ENCODE data around the gene HTR6. TPM values are rescaled to one million over a fixed set of nuclear protein-coding genes. Genes with fewer than 3 reads are reported as not detected.

The HTR6 gene
- total RNA-seq, 1 experiment from 2014 or later, result 0.37 TPM

- Histone ChIP-seq H3K56ac (ENCODE audit: insufficient read length, low read depth, low read length) (no peak overlapping the region), H3K9ac (ENCODE audit: extremely low read depth, insufficient read length, low read length) (no peak overlapping the region)
- H3K27ac Mint-ChIP-seq, result no peak overlapping the region
Measured at GRCh38 chr1:19730232-19730631, 65.6 kb downstream of the HTR6 start.

More at GRCh38 chr1:19730232-19730631, 65.6 kb downstream of the HTR6 start:
- H3K4me1 ChIP-seq (ENCODE audit: insufficient read depth, low read length), result no peaks in the 10 kb centered on the region
- H3K79me1 ChIP-seq (ENCODE audit: insufficient read depth, low read depth, low read length, poor library complexity, severe bottlenecking), result no peaks in the 10 kb centered on the region
- no peak overlapping the region for H2AK5ac ChIP-seq (ENCODE audit: insufficient read length, low read length)
- no peak overlapping the region for H2BK5ac ChIP-seq (ENCODE audit: insufficient read length, low read length)
- no peak overlapping the region for H2BK20ac ChIP-seq (ENCODE audit: low read depth, low read length, poor library complexity, severe bottlenecking)
- Mint-ChIP-seq H3K36me3 (ENCODE audit: insufficient read depth in 1 of 3, low read depth in 3 of 3) (peaks cover 0 to 7% (median 4%) of the 10 kb centered on the region in 3 experiments; a peak in 2 of 7 replicates), H3K4me3 (no peak overlapping the region), H3K27me3 (ENCODE audit: low read depth) (peaks cover 3% of the 10 kb centered on the region), H3K9me3 (peaks cover 0 to 12% of the 10 kb centered on the region in 2 experiments; a peak in 3 of 5 replicates), H3K4me1 (peaks cover 6 to 14% of the 10 kb centered on the region in 2 experiments; a peak in 3 of 4 replicates)
- H3K79me2 ChIP-seq (ENCODE audit: insufficient read depth, low read length), result no peaks in the 10 kb centered on the region
- no peak overlapping the region for H2AFZ ChIP-seq (ENCODE audit: low read length)
- H4K91ac ChIP-seq (ENCODE audit: insufficient read length, low read depth, low read length), result no peak overlapping the region
- no peak overlapping the region for H2BK120ac ChIP-seq (ENCODE audit: low read depth, low read length, poor library complexity, severe bottlenecking)
- H3K4ac ChIP-seq (ENCODE audit: low read depth, low read length), result no peak overlapping the region
- H3K9me3 ChIP-seq (ENCODE audit: control insufficient read depth, low read depth, low read length), result no peaks in the 10 kb centered on the region
- H3K14ac ChIP-seq (ENCODE audit: insufficient read depth, low read length), result no peak overlapping the region
- H3K4me2 ChIP-seq (ENCODE audit: insufficient read depth, insufficient read length, low read length), result no peak overlapping the region
- no peak overlapping the region for H3K18ac ChIP-seq (ENCODE audit: insufficient read length, low read depth, low read length)
- H4K20me1 ChIP-seq (ENCODE audit: control insufficient read depth, insufficient read depth, insufficient read length), result no peaks in the 10 kb centered on the region
- H4K8ac ChIP-seq (replicated peaks; ENCODE audit: insufficient read length, low read depth, low read length), result no peak overlapping the region
- WGBS (ENCODE audit: extremely low coverage, insufficient read length, low lambda C conversion rate), result no CpG with 5 or more reads among the region's 3 CpGs
- H2BK12ac ChIP-seq (ENCODE audit: insufficient read length, low read depth, low read length), result no peak overlapping the region
- H3K23ac ChIP-seq (ENCODE audit: insufficient read length, low read depth, low read length), result no peak overlapping the region
- H3K27ac ChIP-seq (ENCODE audit: insufficient read length, low read depth, low read length), result no peak overlapping the region
- no peak overlapping the region for H2BK15ac ChIP-seq (ENCODE audit: low read depth, low read length)
- no peaks in the 10 kb centered on the region; the same call in 1 of the 2 replicates for H3K27me3 ChIP-seq (ENCODE audit: insufficient read depth, low read length)
- no peak overlapping the region for H4K5ac ChIP-seq (ENCODE audit: insufficient read length, low read depth, low read length)
- TF ChIP-seq CTCF (conservative IDR thresholded peaks at IDR 0.05), result no peak
- no peak for DNase-seq
- H3T11ph ChIP-seq (ENCODE audit: low read length), result no peak overlapping the region
- no peaks in the 10 kb centered on the region for H3K23me2 ChIP-seq (ENCODE audit: insufficient read length, low read depth, low read length, poor library complexity, severe bottlenecking)

Other genes starting within 250 kb of the HTR6 start
- gene CAPZB, start 179.3 kb upstream of the HTR6 start, total RNA-seq (2021), result 343 and 348 TPM in 2 replicates
- 6.1 and 6.4 TPM in 2 replicates for gene NBL1, start 20.6 kb upstream of the HTR6 start, total RNA-seq (2021)
- gene TMCO4, start 135.0 kb downstream of the HTR6 start, total RNA-seq (2021), result 2.7 and 4.0 TPM in 2 replicates
- gene RNF186, start 150.4 kb downstream of the HTR6 start, total RNA-seq (2021), result not detected in 2 replicates
- gene OTUD3, start 217.5 kb downstream of the HTR6 start, total RNA-seq (2021), result 10.0 and 12.0 TPM in 2 replicates